ENCODE measurements around the gene MORN1.

DNA sequence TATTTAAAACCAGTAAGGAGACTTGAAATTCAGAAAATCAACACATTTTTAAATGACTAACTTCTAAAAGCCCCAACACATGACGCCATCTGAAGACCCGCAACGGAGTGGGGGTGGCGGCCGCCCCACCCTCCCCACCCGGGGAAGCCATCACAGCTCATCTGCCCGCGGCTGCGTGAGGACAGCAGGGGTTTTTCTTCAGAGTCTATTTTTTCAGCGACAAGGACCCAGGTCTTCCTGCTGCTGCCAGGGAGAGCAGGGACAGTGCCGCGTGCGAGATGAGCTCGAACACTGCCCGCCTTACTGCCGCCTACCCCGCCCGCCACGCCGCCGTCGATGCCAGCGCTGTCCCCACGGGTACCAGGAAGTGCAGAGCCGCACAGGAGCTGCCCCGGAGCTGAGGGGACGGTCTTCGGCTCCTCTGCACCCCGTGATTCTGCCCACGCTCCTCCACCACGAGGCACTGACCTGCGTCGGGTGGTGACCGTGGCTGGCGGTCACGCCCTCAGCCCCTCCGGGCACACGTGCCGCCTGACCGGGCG, 84.2 kb downstream of the MORN1 start:
- TF ChIP-seq CTCF (IDR thresholded peaks at IDR 0.05; ENCODE audit: poor library complexity) (no peak), EZH2 (IDR thresholded peaks at IDR 0.05; ENCODE audit: borderline replicate concordance) (no peak)

Measured in hepatocyte (in vitro differentiated cells).